Measurements from ENCODE around the gene FSTL4.

The FSTL4 gene

DNA sequence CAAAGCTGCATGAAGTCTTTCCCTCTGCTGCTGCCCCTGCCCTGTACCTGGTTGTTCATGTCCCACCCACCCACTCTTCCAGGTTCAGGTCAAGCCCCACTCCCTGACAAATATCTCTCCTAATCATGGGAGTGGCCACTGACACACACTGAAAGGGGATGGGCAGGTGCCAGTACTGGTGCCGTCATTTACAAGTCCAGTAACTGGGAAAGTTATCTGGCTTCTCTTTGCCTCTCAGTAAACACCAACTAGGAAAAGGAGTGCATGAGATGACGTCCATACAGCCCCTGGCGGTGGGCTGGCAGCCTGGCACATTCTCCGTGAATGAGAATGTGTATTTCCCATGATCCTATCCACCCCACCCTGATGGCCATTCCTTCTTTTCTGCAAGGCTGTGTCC, 225.2 kb downstream of the FSTL4 start:
- H3K4me3 ChIP-seq (IDR thresholded peaks at IDR 0.05; ENCODE audit: insufficient read depth, low read depth, low read length), result no peak overlapping the region
- no peaks in the 10 kb centered on the region for H3K4me1 ChIP-seq (ENCODE audit: low read depth, poor library complexity, severe bottlenecking)
- no peak overlapping the region for H3K27ac ChIP-seq
- H3K27me3 ChIP-seq (ENCODE audit: insufficient read depth, low read depth), result no peaks in the 10 kb centered on the region
- no peaks in the 10 kb centered on the region for H3K79me2 ChIP-seq (ENCODE audit: insufficient read depth, low read depth)
- no peak overlapping the region for H3K4me2 ChIP-seq
- H3K9ac ChIP-seq, result no peak overlapping the region
- no peak overlapping the region for H2AFZ ChIP-seq (ENCODE audit: low read depth)
- no peaks in the 10 kb centered on the region for H4K20me1 ChIP-seq (ENCODE audit: insufficient read depth)
- H3K36me3 ChIP-seq (ENCODE audit: insufficient read depth), result no peaks in the 10 kb centered on the region
- TF ChIP-seq, protein P1, sequence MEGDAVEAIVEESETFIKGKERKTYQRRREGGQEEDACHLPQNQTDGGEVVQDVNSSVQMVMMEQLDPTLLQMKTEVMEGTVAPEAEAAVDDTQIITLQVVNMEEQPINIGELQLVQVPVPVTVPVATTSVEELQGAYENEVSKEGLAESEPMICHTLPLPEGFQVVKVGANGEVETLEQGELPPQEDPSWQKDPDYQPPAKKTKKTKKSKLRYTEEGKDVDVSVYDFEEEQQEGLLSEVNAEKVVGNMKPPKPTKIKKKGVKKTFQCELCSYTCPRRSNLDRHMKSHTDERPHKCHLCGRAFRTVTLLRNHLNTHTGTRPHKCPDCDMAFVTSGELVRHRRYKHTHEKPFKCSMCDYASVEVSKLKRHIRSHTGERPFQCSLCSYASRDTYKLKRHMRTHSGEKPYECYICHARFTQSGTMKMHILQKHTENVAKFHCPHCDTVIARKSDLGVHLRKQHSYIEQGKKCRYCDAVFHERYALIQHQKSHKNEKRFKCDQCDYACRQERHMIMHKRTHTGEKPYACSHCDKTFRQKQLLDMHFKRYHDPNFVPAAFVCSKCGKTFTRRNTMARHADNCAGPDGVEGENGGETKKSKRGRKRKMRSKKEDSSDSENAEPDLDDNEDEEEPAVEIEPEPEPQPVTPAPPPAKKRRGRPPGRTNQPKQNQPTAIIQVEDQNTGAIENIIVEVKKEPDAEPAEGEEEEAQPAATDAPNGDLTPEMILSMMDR (conservative IDR thresholded peaks at IDR 0.05; ENCODE audit: low read depth, low read length), result no peak

DNA sequence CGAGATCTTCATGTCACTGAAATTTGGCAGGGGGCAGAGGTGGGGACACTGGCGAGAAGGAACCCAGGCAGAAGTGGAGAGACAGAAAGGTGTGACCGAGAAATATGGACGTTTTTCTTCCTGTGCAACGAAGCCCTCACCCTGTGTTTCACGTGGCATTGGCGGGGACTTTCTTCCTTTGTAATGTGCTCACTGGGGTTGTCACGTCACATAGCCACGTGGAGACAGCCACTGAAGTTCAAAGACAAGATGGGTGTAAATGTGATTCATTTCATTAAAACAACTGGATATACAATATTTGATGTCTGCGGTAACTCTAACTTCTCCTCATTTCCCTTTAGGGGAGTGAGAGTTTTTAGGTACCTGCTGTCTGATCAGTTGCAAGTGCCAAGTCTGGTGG, 225.7 kb downstream of the FSTL4 start:
- no peak overlapping the region for H3K4me2 ChIP-seq
- H3K9ac ChIP-seq, result no peak overlapping the region
- H3K4me3 ChIP-seq (IDR thresholded peaks at IDR 0.05; ENCODE audit: insufficient read depth, low read depth, low read length), result no peak overlapping the region
- no peaks in the 10 kb centered on the region for H3K79me2 ChIP-seq (ENCODE audit: insufficient read depth, low read depth)
- TF ChIP-seq, protein P1 (conservative IDR thresholded peaks at IDR 0.05; ENCODE audit: low read depth, low read length), result no peak
- H3K27ac ChIP-seq, result no peak overlapping the region
- no peak overlapping the region for H2AFZ ChIP-seq (ENCODE audit: low read depth)
- H4K20me1 ChIP-seq (ENCODE audit: insufficient read depth), result no peaks in the 10 kb centered on the region
- H3K27me3 ChIP-seq (ENCODE audit: insufficient read depth, low read depth), result no peaks in the 10 kb centered on the region
- no peaks in the 10 kb centered on the region for H3K4me1 ChIP-seq (ENCODE audit: low read depth, poor library complexity, severe bottlenecking)
- H3K36me3 ChIP-seq (ENCODE audit: insufficient read depth), result no peaks in the 10 kb centered on the region

DNA sequence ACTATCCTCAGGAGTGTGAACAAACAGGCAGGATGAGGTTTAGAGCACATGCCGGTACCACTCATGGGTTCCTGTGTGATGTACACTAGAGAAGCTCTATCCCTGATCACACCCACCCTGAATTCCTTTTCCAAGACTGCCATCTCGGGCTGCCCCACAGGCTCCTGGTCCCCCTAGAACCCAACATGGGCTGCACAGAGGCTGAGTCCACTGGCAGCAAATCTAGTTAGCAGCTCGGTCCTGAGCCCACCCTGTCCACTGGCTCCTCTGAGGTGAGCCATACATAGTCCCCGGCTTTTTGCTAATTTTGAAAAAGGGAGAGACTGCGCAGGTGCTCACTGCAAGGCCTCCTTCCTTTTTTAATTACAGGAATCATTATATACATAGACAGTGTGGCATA, 227.0 kb downstream of the FSTL4 start:
- H3K4me2 ChIP-seq, result no peak overlapping the region
- H4K20me1 ChIP-seq (ENCODE audit: insufficient read depth), result no peaks in the 10 kb centered on the region
- no peak overlapping the region for H3K27ac ChIP-seq
- no peaks in the 10 kb centered on the region for H3K79me2 ChIP-seq (ENCODE audit: insufficient read depth, low read depth)
- TF ChIP-seq, protein P1 (conservative IDR thresholded peaks at IDR 0.05; ENCODE audit: low read depth, low read length), result no peak
- no peak overlapping the region for H2AFZ ChIP-seq (ENCODE audit: low read depth)
- H3K36me3 ChIP-seq (ENCODE audit: insufficient read depth), result no peaks in the 10 kb centered on the region
- no peak overlapping the region for H3K9ac ChIP-seq
- no peak overlapping the region for H3K4me3 ChIP-seq (IDR thresholded peaks at IDR 0.05; ENCODE audit: insufficient read depth, low read depth, low read length)
- H3K4me1 ChIP-seq (ENCODE audit: low read depth, poor library complexity, severe bottlenecking), result no peaks in the 10 kb centered on the region
- H3K27me3 ChIP-seq (ENCODE audit: insufficient read depth, low read depth), result no peaks in the 10 kb centered on the region

DNA sequence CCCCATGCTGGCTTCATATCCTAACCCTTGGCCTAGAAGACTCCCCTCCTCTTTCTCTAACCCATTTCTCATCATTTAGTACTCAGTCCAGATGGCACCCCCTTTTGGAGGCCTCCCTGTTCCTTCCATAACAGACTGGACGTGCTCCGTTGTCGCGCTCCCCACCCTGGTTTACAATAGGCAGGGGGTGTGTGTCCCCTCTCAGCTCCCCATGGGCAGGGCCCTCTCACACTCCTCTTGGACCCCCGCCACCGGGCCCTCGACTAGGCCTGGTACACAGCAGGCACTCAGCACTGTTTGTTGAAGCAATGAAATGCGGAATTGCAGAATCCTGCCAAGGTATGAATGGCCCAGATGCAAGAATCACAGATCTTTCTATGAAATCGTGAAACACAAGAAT, 227.4 kb downstream of the FSTL4 start:
- Histone ChIP-seq H3K4me3 (IDR thresholded peaks at IDR 0.05; ENCODE audit: insufficient read depth, low read depth, low read length) (no peak overlapping the region), H2AFZ (ENCODE audit: low read depth) (no peak overlapping the region), H3K36me3 (ENCODE audit: insufficient read depth) (no peaks in the 10 kb centered on the region), H3K4me1 (ENCODE audit: low read depth, poor library complexity, severe bottlenecking) (no peaks in the 10 kb centered on the region), H3K9ac (no peak overlapping the region), H3K79me2 (ENCODE audit: insufficient read depth, low read depth) (no peaks in the 10 kb centered on the region), H3K27ac (no peak overlapping the region), H3K27me3 (ENCODE audit: insufficient read depth, low read depth) (no peaks in the 10 kb centered on the region), H4K20me1 (ENCODE audit: insufficient read depth) (no peaks in the 10 kb centered on the region), H3K4me2 (no peak overlapping the region)
- TF ChIP-seq, protein P1 (conservative IDR thresholded peaks at IDR 0.05; ENCODE audit: low read depth, low read length), result no peak

Data from KMS-11 (cell line).